Naive thymus-derived CD4-positive, alpha-beta T cell (primary cell): ENCODE data around the gene WFIKKN1. TPM values are rescaled to one million over a fixed set of nuclear protein-coding genes. Genes with fewer than 3 reads are reported as not detected.

Source experiments
- ATAC-seq: fragments of 150-1000 bp; cut with Tn5 transposase; 2 replicates; pipeline ENCODE4 v1.10.0; 2021; ENCODE audit warnings: mild to moderate bottlenecking, moderate library complexity
- CTCF ChIA-PET: fragments of 350-600 bp; sonication (Branson Sonifier 250); formaldehyde crosslinking; loops from one replicate; lab custom pipeline; 2021; ENCODE audit warnings: antibody characterized with exemption; lab: Charles Lee
- POLR2A ChIA-PET: fragments of 350-600 bp; sonication (Branson Sonifier 250); formaldehyde crosslinking; loops from one replicate; lab custom pipeline; 2021; ENCODE audit warnings: antibody characterized with exemption, inconsistent platforms; lab: Charles Lee
- DNase-seq, 9 donors: peaks; one replicate each; pipeline versions ENCODE4 v3.0.0 to v3.0.0-alpha.2; 2020 to 2022; ENCODE audit warnings: mixed read lengths in 1 of 9
- H3K27ac ChIP-seq: one replicate; pipeline ENCODE4 v1.7.0; 2013; ENCODE audit warnings: mild to moderate bottlenecking, low read depth, low read length, moderate library complexity
- H3K27me3 ChIP-seq, 2 donors: one replicate each; pipeline ENCODE4 v1.7.0; 2013; ENCODE audit warnings: low read length in 2 of 2, mild to moderate bottlenecking in 2 of 2, moderate library complexity in 2 of 2; ENCODE audit not compliant: control insufficient read depth in 2 of 2, insufficient read depth in 2 of 2
- H3K36me3 ChIP-seq, 3 experiments: 1 replicate in 2 of 3; 2 replicates in 1 of 3; pipeline ENCODE4 v1.7.0; 2013; ENCODE audit warnings: low read length in 3 of 3, mild to moderate bottlenecking in 3 of 3, moderate library complexity in 1 of 3; ENCODE audit not compliant: insufficient read depth in 3 of 3, control insufficient read depth in 2 of 3
- H3K4me1 ChIP-seq, 2 donors: one replicate each; pipeline ENCODE4 v1.7.0; 2013; ENCODE audit warnings: low read length in 2 of 2, mild to moderate bottlenecking in 2 of 2, moderate library complexity in 1 of 2; ENCODE audit not compliant: control insufficient read depth in 2 of 2, insufficient read depth in 2 of 2
- H3K4me3 ChIP-seq: 2 replicates; pipeline ENCODE4 v1.7.0; 2013; ENCODE audit warnings: mild to moderate bottlenecking, low read length
- H3K9me3 ChIP-seq, 3 experiments: 1 replicate in 2 of 3; 2 replicates in 1 of 3; pipeline ENCODE4 v1.7.0; 2013; ENCODE audit warnings: low read length in 3 of 3; ENCODE audit not compliant: control insufficient read depth in 2 of 3
- H3K27ac Mint-ChIP-seq, 9 donors: one replicate each; pipeline ENCODE4 v1.8.0; 2020 to 2022; ENCODE audit warnings: mixed read lengths in 9 of 9, mild to moderate bottlenecking in 8 of 9, moderate library complexity in 5 of 9, inconsistent platforms in 2 of 9
- H3K27me3 Mint-ChIP-seq, 5 donors: one replicate each; pipeline ENCODE4 v1.8.0; 2021 to 2022; ENCODE audit warnings: mixed read lengths in 5 of 5, mild to moderate bottlenecking in 1 of 5
- H3K36me3 Mint-ChIP-seq, 5 donors: one replicate each; pipeline ENCODE4 v1.8.0; 2020 to 2022; ENCODE audit warnings: mixed read lengths in 5 of 5, mild to moderate bottlenecking in 3 of 5, inconsistent platforms in 1 of 5
- H3K4me1 Mint-ChIP-seq, 7 donors: one replicate each; pipeline ENCODE4 v1.8.0; 2020 to 2022; ENCODE audit warnings: mixed read lengths in 7 of 7, mild to moderate bottlenecking in 3 of 7, inconsistent platforms in 1 of 7
- H3K4me3 Mint-ChIP-seq, 10 donors: one replicate each; pipeline ENCODE4 v1.8.0; 2020 to 2022; ENCODE audit warnings: mild to moderate bottlenecking in 10 of 10, mixed read lengths in 10 of 10, moderate library complexity in 6 of 10, inconsistent platforms in 2 of 10
- H3K9me3 Mint-ChIP-seq, 11 donors: one replicate each; pipeline ENCODE4 v1.8.0; 2020 to 2022; ENCODE audit warnings: mixed read lengths in 11 of 11, mild to moderate bottlenecking in 4 of 11, inconsistent platforms in 1 of 11, moderate library complexity in 1 of 11
- intact Hi-C, 2 donors: fragments of 100-400 bp; cut with micrococcal nuclease; formaldehyde crosslinking; loops; one replicate each; pipeline ENCODE4 v1.15.1; 2023
- polyA plus RNA-seq, 2 donors: library from polyadenylated mRNA; unstranded; fragments of 300-500 nt; fragmentation: Illumina TruSeq; gene quantifications; one replicate each; pipeline ENCODE4 v1.2.3, GENCODE V29; 2021
- total RNA-seq, 6 experiments: library from RNA in 5 of 6; stranded (reverse) in 5 of 6; gene quantifications; 1 replicate in 5 of 6; 2 replicates in 1 of 6; pipeline ENCODE4 v1.2.3 and lab custom pipeline; 2021 to 2026

Gene WFIKKN1
- total and polyA plus RNA-seq, 7 experiments from 2014 or later = 0.34 to 0.81 (median 0.56) TPM; not detected in 2

- Histone ChIP-seq H3K36me3 (no peaks in the 10 kb centered on the region), H3K27ac (no peak overlapping the region), H3K9me3 (no peaks in the 10 kb centered on the region), H3K27me3 (no peaks in the 10 kb centered on the region), H3K4me3 (no peak overlapping the region), H3K4me1 (peaks cover 0 to 7% of the 10 kb centered on the region in 2 donors)
- intact Hi-C loops = loop anchor here in 1 of 2 donors (2.0 kb wide), 3 partner anchors 19 to 307 kb away; partner anchors contain the start of genes AXIN1 and METTL26
- Mint-ChIP-seq H3K9me3 (no peaks in the 10 kb centered on the region), H3K27ac (no peak overlapping the region), H3K4me1 (peaks cover 0 to 9% (median 4%) of the 10 kb centered on the region in 7 donors), H3K4me3 (no peak overlapping the region), H3K27me3 (no peaks in the 10 kb centered on the region), H3K36me3 (no peaks in the 10 kb centered on the region)
- ChIA-PET POLR2A (no interaction called here), CTCF (interaction anchor here (0.6 kb wide), 1 partner anchor 67 kb away, joined by 3 read pairs; the partner anchor contains the start of gene HAGHL)
- ATAC-seq (no peak), DNase-seq (no peak)
Measured at GRCh38 chr16:659618-660017, 28.8 kb downstream of the WFIKKN1 start.

GRCh38 chr16:660132-660458, 29.3 kb downstream of the WFIKKN1 start:
- Mint-ChIP-seq H3K9me3 (no peaks in the 10 kb centered on the region), H3K4me3 (no peak overlapping the region), H3K27me3 (no peaks in the 10 kb centered on the region), H3K27ac (no peak overlapping the region), H3K36me3 (no peaks in the 10 kb centered on the region), H3K4me1 (peaks cover 0 to 9% (median 4%) of the 10 kb centered on the region in 7 donors)
- intact Hi-C loops = loop anchor here in 1 of 2 donors (2.0 kb wide), 3 partner anchors 19 to 307 kb away; partner anchors contain the start of genes AXIN1 and METTL26
- no peaks in the 10 kb centered on the region for H3K36me3 ChIP-seq
- H3K4me1 ChIP-seq = peaks cover 0 to 7% of the 10 kb centered on the region in 2 donors
- ChIA-PET CTCF (no interaction called here), POLR2A (no interaction called here)
- DNase-seq (no peak), ATAC-seq (no peak)
- no peaks in the 10 kb centered on the region for H3K27me3 ChIP-seq
- H3K4me3 ChIP-seq = no peak overlapping the region
- H3K9me3 ChIP-seq = no peaks in the 10 kb centered on the region
- H3K27ac ChIP-seq = peak overlapping the region; percentile 3

DNA sequence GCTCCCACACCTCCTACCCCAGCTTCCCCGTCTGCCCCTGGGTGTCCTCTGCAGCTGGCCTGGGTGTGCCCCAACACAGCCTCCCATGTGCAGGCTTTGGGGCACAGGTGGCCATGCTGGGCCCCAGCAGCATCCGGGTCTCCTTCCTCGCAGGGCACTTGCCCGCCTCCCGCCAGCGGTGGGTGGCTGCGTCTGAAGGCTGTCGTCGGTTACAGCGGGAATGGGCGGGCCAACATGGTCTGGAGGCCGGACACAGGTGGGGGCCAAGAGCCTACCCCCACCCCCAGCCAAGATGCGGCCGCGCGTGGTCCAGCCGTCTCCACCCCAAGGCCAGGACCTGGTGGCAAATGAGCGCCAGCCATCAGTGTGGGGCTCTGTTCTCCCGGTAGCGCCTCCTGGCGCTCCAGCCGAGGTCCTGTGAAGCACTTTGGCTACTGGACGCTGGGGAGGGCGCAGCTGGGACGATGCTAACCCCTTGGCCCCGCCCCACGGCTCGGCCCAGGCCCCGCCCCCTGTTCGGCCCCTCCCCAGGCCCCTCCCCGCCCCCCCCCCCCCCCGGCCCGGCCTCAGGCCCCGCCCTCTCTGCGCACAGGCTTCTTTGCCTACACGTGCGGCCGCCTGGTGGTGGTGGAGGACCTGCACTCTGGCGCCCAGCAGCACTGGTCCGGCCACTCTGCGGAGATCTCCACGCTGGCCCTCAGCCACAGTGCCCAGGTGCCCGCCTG, 29.8 kb downstream of the WFIKKN1 start:
- Mint-ChIP-seq H3K9me3 (no peaks in the 10 kb centered on the region), H3K4me3 (peak overlapping the region in 3 of 10 donors; percentile 33 to 37 (median 35)), H3K36me3 (no peaks in the 10 kb centered on the region), H3K27ac (peak overlapping the region in 2 of 9 donors; percentile 45 to 46), H3K4me1 (peaks cover 0 to 9% (median 4%) of the 10 kb centered on the region in 7 donors), H3K27me3 (no peaks in the 10 kb centered on the region)
- Histone ChIP-seq H3K36me3 (no peaks in the 10 kb centered on the region), H3K9me3 (no peaks in the 10 kb centered on the region), H3K27me3 (no peaks in the 10 kb centered on the region), H3K27ac (peak overlapping the region; percentile 3), H3K4me3 (no peak overlapping the region), H3K4me1 (peaks cover 0 to 7% of the 10 kb centered on the region in 2 donors)
- ATAC-seq (peak; percentile 90), DNase-seq (peak in 8 of 9 donors; percentile 44 to 74 (median 59))
- ChIA-PET POLR2A (no interaction called here), CTCF (no interaction called here)
- intact Hi-C loops = loop anchor here (1.0 to 2.0 kb wide), 4 partner anchors 18 to 308 kb away; partner anchors contain the start of genes AXIN1 (in 1 of the 2) and METTL26 (in 1 of the 2)

GRCh38 chr16:661184-661821, 30.5 kb downstream of the WFIKKN1 start:
- no peaks in the 10 kb centered on the region for H3K36me3 ChIP-seq
- Mint-ChIP-seq H3K27ac (peak overlapping the region in 2 of 9 donors; percentile 45 to 46), H3K4me3 (peak overlapping the region in 4 of 10 donors; percentile 33 to 45 (median 36)), H3K4me1 (peaks cover 0 to 9% (median 4%) of the 10 kb centered on the region in 7 donors), H3K36me3 (no peaks in the 10 kb centered on the region), H3K27me3 (no peaks in the 10 kb centered on the region), H3K9me3 (no peaks in the 10 kb centered on the region)
- H3K4me1 ChIP-seq = peaks cover 0 to 7% of the 10 kb centered on the region in 2 donors
- no peaks in the 10 kb centered on the region for H3K9me3 ChIP-seq
- intact Hi-C loops = loop anchor here (1.0 to 2.0 kb wide), 4 partner anchors 17 to 309 kb away; partner anchors contain the start of genes AXIN1 (in 1 of the 2) and METTL26 (in 1 of the 2)
- ChIA-PET POLR2A (interaction anchor here (0.6 kb wide), 1 partner anchor 265 kb away, joined by 5 read pairs; no protein-coding TSS in a partner anchor), CTCF (no interaction called here)
- no peaks in the 10 kb centered on the region for H3K27me3 ChIP-seq
- H3K27ac ChIP-seq = no peak overlapping the region
- no peak for DNase-seq
- no peak overlapping the region for H3K4me3 ChIP-seq
- no peak for ATAC-seq

DNA sequence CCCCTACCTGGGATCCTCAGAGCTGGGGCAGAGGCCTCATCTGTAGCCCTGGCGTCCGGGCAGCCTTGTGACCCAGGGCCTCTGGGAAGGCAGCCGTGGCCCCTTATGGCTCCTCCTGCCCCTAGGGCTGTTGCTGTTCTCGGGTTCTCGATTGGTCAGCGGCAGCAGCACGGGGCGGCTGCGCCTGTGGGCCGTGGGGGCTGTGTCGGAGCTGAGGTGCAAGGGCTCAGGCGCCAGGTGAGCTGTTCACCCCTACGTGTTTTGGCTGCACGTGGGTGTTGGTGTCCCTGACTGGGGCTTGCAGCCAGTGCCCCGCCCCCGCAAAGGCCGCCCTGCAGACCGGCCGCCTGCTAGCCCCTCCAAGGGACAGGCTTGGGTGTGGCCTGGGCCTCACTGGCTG, 31.3 kb downstream of the WFIKKN1 start:
- CTCF ChIA-PET = no interaction called here

GRCh38 chr16:662597-662996, 31.8 kb downstream of the WFIKKN1 start:
- Histone ChIP-seq H3K27me3 (no peaks in the 10 kb centered on the region), H3K27ac (no peak overlapping the region), H3K36me3 (no peaks in the 10 kb centered on the region), H3K4me1 (peaks cover 8 to 19% of the 10 kb centered on the region in 2 donors), H3K9me3 (no peaks in the 10 kb centered on the region), H3K4me3 (no peak overlapping the region)
- CTCF ChIA-PET = no interaction called here
- Mint-ChIP-seq H3K27ac (peak overlapping the region in 1 of 9 donors; percentile 25), H3K9me3 (no peaks in the 10 kb centered on the region), H3K4me3 (no peak overlapping the region), H3K4me1 (peaks cover 0 to 13% (median 6%) of the 10 kb centered on the region in 7 donors), H3K27me3 (no peaks in the 10 kb centered on the region), H3K36me3 (no peaks in the 10 kb centered on the region)
- POLR2A ChIA-PET = interaction anchor here (0.7 kb wide), 1 partner anchor 23 kb away, joined by 3 read pairs; no protein-coding TSS in a partner anchor
- no peak for ATAC-seq
- no peak for DNase-seq
- intact Hi-C loops = no loop called here

More for the DNA sequence above, 31.3 kb downstream of the WFIKKN1 start:
- intact Hi-C loops = no loop called here
- no peak overlapping the region for H3K27ac Mint-ChIP-seq
- no peak overlapping the region for H3K4me3 ChIP-seq
- no peaks in the 10 kb centered on the region for H3K27me3 ChIP-seq
- POLR2A ChIA-PET = interaction anchor here (0.6 kb wide), 1 partner anchor 266 kb away, joined by 5 read pairs; no protein-coding TSS in a partner anchor
- no peaks in the 10 kb centered on the region for H3K27me3 Mint-ChIP-seq
- peaks cover 0 to 9% (median 4%) of the 10 kb centered on the region in 7 donors for H3K4me1 Mint-ChIP-seq
- H3K9me3 ChIP-seq = no peaks in the 10 kb centered on the region
- ATAC-seq (no peak), DNase-seq (no peak)
- no peaks in the 10 kb centered on the region for H3K36me3 Mint-ChIP-seq
- peaks cover 3 to 14% of the 10 kb centered on the region in 2 donors for H3K4me1 ChIP-seq
- no peaks in the 10 kb centered on the region for H3K9me3 Mint-ChIP-seq
- no peak overlapping the region for H3K27ac ChIP-seq
- H3K36me3 ChIP-seq = no peaks in the 10 kb centered on the region
- no peak overlapping the region for H3K4me3 Mint-ChIP-seq
